IPS-18a (cell line): ENCODE data around the gene SNX9.
"Not testable (repeated sequence)": the region's sequence is repeated elsewhere in the genome, so short reads cannot be mapped to it uniquely, and the experiment has no call there.

Source experiments
- H3K27ac ChIP-seq: one replicate; pipeline ENCODE4 v1.5.1; 2013; ENCODE audit warnings: low read length
- H3K27me3 ChIP-seq: one replicate; pipeline ENCODE4 v1.6.1; 2013; ENCODE audit warnings: mild to moderate bottlenecking, low read length; ENCODE audit not compliant: control insufficient read depth, insufficient read depth
- H3K36me3 ChIP-seq: one replicate; pipeline ENCODE4 v1.6.1; 2013; ENCODE audit warnings: low read depth, low read length; ENCODE audit not compliant: control insufficient read depth
- H3K4me1 ChIP-seq: one replicate; pipeline ENCODE4 v1.6.1; 2013; ENCODE audit warnings: low read depth, low read length; ENCODE audit not compliant: control insufficient read depth
- H3K4me3 ChIP-seq: one replicate; pipeline ENCODE4 v1.5.1; 2013; ENCODE audit warnings: low read length
- H3K9ac ChIP-seq: one replicate; pipeline ENCODE4 v1.6.1; 2013; ENCODE audit warnings: mild to moderate bottlenecking, low read length, moderate library complexity
- H3K9me3 ChIP-seq: one replicate; pipeline ENCODE4 v1.6.1; 2013; ENCODE audit warnings: low read depth, low read length; ENCODE audit not compliant: control insufficient read depth

SNX9 gene

GRCh38 chr6:157840261-157840660, 17.2 kb downstream of the SNX9 start:
- Histone ChIP-seq H3K36me3 (no peaks in the 10 kb centered on the region), H3K4me3 (no peak overlapping the region), H3K4me1 (peaks cover 18% of the 10 kb centered on the region), H3K9ac (no peak overlapping the region), H3K27me3 (no peaks in the 10 kb centered on the region), H3K9me3 (no peaks in the 10 kb centered on the region), H3K27ac (no peak overlapping the region)

GRCh38 chr6:157840776-157841175, 17.7 kb downstream of the SNX9 start:
- H3K4me3 ChIP-seq, result no peak overlapping the region
- H3K27me3 ChIP-seq, result no peaks in the 10 kb centered on the region
- no peaks in the 10 kb centered on the region for H3K36me3 ChIP-seq
- H3K9ac ChIP-seq, result no peak overlapping the region
- H3K4me1 ChIP-seq, result peaks cover 23% of the 10 kb centered on the region
- H3K9me3 ChIP-seq, result no peaks in the 10 kb centered on the region
- H3K27ac ChIP-seq, result no peak overlapping the region

- Histone ChIP-seq H3K4me3 (no peak overlapping the region), H3K9ac (no peak overlapping the region), H3K4me1 (peaks cover 28% of the 10 kb centered on the region), H3K27me3 (no peaks in the 10 kb centered on the region), H3K27ac (no peak overlapping the region), H3K36me3 (no peaks in the 10 kb centered on the region), H3K9me3 (no peaks in the 10 kb centered on the region)
Measured at GRCh38 chr6:157841211-157841840, 18.3 kb downstream of the SNX9 start.

- Histone ChIP-seq H3K4me3 (no peak overlapping the region), H3K36me3 (no peaks in the 10 kb centered on the region), H3K27ac (no peak overlapping the region), H3K9ac (no peak overlapping the region), H3K4me1 (peaks cover 29% of the 10 kb centered on the region), H3K27me3 (no peaks in the 10 kb centered on the region), H3K9me3 (no peaks in the 10 kb centered on the region)
Measured at GRCh38 chr6:157842212-157842611, 19.2 kb downstream of the SNX9 start.

GRCh38 chr6:157844196-157844595, 21.1 kb downstream of the SNX9 start:
- not testable (repeated sequence) for H3K27me3 ChIP-seq, H3K4me3 ChIP-seq, H3K9me3 ChIP-seq, H3K27ac ChIP-seq, H3K36me3 ChIP-seq, H3K9ac ChIP-seq
- peaks cover 24% of the 10 kb centered on the region for H3K4me1 ChIP-seq

- Histone ChIP-seq H3K9ac (no peak overlapping the region), H3K27ac (no peak overlapping the region), H3K9me3 (no peaks in the 10 kb centered on the region), H3K36me3 (no peaks in the 10 kb centered on the region), H3K4me3 (no peak overlapping the region), H3K27me3 (no peaks in the 10 kb centered on the region), H3K4me1 (peaks cover 15% of the 10 kb centered on the region)
Measured at GRCh38 chr6:157845493-157846259, 22.6 kb downstream of the SNX9 start.

GRCh38 chr6:157847846-157848245, 24.8 kb downstream of the SNX9 start:
- Histone ChIP-seq H3K36me3 (no peaks in the 10 kb centered on the region), H3K9ac (no peak overlapping the region), H3K4me1 (peaks cover 14% of the 10 kb centered on the region), H3K4me3 (no peak overlapping the region), H3K9me3 (no peaks in the 10 kb centered on the region), H3K27me3 (no peaks in the 10 kb centered on the region), H3K27ac (no peak overlapping the region)

GRCh38 chr6:157848693-157849092, 25.6 kb downstream of the SNX9 start:
- no peak overlapping the region for H3K9ac ChIP-seq
- no peak overlapping the region for H3K27ac ChIP-seq
- H3K36me3 ChIP-seq, result no peaks in the 10 kb centered on the region
- no peak overlapping the region for H3K4me3 ChIP-seq
- no peaks in the 10 kb centered on the region for H3K9me3 ChIP-seq
- no peaks in the 10 kb centered on the region for H3K27me3 ChIP-seq
- H3K4me1 ChIP-seq, result peaks cover 14% of the 10 kb centered on the region

GRCh38 chr6:157849288-157850017, 26.4 kb downstream of the SNX9 start:
- H3K4me3 ChIP-seq, result no peak overlapping the region
- no peak overlapping the region for H3K9ac ChIP-seq
- H3K27ac ChIP-seq, result no peak overlapping the region
- H3K9me3 ChIP-seq, result no peaks in the 10 kb centered on the region
- peaks cover 11% of the 10 kb centered on the region for H3K4me1 ChIP-seq
- no peaks in the 10 kb centered on the region for H3K27me3 ChIP-seq
- H3K36me3 ChIP-seq, result no peaks in the 10 kb centered on the region

- no peak overlapping the region for H3K27ac ChIP-seq
- H3K9ac ChIP-seq, result no peak overlapping the region
- peaks cover 11% of the 10 kb centered on the region for H3K4me1 ChIP-seq
- H3K9me3 ChIP-seq, result no peaks in the 10 kb centered on the region
- no peaks in the 10 kb centered on the region for H3K36me3 ChIP-seq
- no peak overlapping the region for H3K4me3 ChIP-seq
- no peaks in the 10 kb centered on the region for H3K27me3 ChIP-seq
Measured at GRCh38 chr6:157850030-157850429, 27.0 kb downstream of the SNX9 start.

- H3K36me3 ChIP-seq, result no peaks in the 10 kb centered on the region
- H3K9me3 ChIP-seq, result no peaks in the 10 kb centered on the region
- H3K4me3 ChIP-seq, result no peak overlapping the region
- no peak overlapping the region for H3K27ac ChIP-seq
- H3K4me1 ChIP-seq, result no peaks in the 10 kb centered on the region
- H3K27me3 ChIP-seq, result no peaks in the 10 kb centered on the region
- no peak overlapping the region for H3K9ac ChIP-seq
Measured at GRCh38 chr6:157853018-157853805, 30.2 kb downstream of the SNX9 start.
